HG02885 (cell line): Measurements from ENCODE around the gene METTL15.
"Not testable (repeated sequence)": the region's sequence is repeated elsewhere in the genome, so short reads cannot be mapped to it uniquely, and the experiment has no call there.

ENCODE experiments used
- ATAC-seq: cut with Tn5 transposase; IDR thresholded peaks from one replicate; pipeline ENCODE4 v1.9.1; 2021; ENCODE audit warnings: mild to moderate bottlenecking; ENCODE audit not compliant: unreplicated experiment, poor library complexity

Gene METTL15

DNA sequence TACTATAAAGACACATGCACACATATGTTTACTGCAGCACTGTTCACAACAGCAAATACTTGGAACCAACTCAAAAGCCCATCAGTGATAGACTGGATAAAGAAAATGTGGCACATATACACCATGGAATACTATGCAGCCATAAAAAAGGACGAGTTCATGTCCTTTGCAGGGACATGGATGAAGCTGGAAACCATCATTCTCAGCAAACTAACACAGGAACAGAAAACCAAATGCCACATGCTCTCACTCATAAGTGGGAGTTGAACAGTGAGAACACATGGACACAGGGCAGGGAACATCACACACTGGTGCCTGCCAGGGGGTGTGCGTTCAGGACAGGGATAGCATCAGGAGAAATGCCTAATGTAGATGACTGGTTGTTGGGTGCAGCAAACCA is 164.1 kb downstream of the METTL15 start:
- ATAC-seq, result not testable (repeated sequence)

DNA sequence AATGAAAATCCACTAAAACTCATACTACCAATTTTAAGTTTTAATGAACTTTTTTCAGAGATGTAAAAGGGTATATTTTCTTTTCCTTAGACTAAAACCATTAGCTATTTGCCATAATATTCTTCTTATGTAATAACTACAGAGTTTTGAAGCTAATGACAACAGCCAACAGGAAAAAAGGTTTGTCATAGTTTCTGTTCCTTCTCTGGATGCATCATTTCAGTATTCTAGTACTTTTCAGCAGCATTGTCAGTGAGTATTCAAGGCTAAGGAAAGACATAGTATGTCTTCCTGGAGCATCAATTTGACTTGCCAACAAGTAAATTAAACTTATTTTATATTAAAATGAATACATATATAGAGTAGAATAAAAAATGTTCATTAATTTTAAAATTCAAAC is 166.0 kb downstream of the METTL15 start:
- ATAC-seq, result no peak

DNA sequence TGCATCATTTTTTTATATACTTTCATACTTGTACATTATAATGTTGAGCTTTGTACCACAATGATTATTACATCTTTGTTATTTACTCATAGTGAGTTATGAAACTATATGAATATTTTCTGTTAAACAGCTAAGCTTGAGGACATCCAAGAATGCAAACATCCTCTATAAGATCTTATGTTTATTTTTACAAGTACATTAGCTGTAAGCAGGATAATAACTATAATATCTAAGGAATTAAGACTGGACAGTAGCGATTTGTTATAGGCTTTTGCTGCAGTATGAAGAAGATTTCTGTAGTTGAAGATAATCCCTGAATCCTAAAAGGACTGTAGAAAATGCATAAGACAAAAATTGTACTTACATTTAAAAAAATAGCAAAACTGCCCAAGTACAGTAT is 176.0 kb downstream of the METTL15 start:
- no peak for ATAC-seq

DNA sequence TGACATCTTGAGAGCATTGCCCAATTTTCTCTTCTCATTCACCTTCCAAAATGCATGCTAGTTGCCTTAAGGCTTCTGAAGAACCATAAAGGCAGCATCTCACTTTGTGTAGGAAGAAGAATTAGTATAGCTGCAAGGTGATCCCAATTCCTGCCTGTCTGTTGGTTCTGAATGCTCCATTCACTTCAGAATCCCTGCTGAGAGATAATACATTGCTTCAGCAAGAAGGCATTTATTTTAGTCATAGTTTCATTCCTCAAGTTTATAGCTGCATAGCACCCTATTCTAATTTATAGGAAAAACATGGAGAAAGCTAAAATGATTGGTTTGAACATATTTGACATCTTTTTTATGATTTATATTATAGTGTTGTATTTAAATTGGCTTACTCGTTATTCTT is 181.3 kb downstream of the METTL15 start:
- ATAC-seq, result no peak

DNA sequence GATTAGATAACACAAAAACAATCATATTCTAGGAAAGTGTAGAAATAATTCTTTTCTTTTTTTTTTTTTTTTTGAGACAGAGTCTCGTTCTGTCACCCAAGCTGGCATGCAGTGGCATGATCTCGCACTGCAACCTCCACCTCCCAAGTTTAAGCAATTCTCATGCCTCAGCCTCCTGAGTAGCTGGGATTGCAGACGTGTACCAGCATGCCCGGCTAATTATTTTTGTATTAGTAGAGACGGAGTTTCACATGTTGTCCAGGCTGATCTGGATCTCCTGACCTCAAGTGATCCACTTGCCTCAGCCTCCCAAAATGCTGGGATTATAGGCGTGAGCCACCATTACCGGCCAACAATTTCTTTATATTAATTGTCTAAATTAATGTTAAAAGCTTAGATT is 182.8 kb downstream of the METTL15 start:
- not testable (repeated sequence) for ATAC-seq

DNA sequence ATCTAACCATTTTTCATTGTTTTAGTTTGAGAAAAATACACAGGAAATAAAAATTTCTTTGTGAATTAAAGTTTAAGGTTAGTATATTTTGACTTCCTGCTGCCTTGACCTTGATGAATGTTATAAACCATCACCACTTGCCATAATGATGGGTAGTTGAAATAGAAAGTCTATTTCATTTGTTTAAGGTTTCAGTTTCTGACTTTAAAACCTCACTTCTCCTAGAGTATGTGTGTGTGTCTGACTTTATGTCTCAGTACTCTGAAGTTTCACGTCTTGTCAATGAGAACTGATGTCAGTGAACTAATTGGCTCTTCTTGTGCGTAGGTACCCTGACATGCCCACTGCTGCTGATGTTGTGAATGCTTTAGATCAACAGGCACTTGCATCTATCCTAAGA is 188.2 kb downstream of the METTL15 start:
- peak; percentile 98 for ATAC-seq

DNA sequence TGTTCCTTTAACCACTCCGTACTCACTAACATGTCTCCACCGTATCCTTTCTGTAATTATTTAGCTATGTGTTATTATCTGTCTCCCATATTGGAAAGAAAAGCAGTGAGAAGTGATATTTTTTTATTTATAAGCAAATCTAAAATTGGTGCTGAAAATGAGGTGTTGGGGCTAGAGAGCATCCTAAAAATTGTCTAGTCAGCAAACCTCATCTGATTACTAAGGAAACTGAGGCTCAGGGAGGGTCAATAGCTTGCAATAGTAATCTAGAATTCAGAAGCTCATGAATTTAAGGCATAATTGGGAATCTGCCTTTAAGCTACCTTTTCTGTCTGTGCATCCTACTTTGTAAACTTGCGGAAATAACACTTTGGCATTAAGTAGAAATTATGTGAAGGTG is 190.0 kb downstream of the METTL15 start:
- no peak for ATAC-seq

DNA sequence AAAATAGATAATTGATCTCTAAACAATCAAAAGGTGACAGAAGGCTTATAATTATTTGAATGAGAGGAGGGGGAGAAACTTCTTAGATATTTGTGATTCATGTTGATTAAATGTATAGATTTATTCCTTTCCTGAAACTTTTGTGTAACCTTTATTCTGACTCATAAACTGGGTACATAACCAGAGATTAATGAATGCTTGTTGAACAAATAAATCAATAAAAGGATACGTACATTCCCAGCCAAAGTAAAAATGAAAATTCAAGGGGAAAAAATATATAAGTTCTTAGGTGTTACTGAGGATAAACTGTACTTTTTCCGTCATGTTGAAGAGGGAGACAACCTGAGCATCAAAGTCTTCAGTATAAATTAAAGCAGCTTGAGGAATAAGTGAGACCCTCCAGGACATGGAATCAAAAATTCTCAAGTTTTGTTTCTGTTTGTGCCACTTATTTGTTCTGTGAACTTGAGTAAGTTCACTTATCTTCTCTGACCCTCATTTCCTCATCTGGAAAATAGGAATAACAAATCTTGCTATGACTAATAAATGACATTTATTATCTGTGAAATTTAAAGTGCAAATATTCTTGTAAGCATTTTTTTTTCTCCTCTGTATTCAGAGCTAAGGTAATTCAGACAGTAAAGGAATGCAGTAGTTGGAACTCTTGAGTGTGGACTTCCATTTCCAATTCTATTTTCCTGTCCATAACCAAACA is 195.4 kb downstream of the METTL15 start:
- no peak for ATAC-seq

DNA sequence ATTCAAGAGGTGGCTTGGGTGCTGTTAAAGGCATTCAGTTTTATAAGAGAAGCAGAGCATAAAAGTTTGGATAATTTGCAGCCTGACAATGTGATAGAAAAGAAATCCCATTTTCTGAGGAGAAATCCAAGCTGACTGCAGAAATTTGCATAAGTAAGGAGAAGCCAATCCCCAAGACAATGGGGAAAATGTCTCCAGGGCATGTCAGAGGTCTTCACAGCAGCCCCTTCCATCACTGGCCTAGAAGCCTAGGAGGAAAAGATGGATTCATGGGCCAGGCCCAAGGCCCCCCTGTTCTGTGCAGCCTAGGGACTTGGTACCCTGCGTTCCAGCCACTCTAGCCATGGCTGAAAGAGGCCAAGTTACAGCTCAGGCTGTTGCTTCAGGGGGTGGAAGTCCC is 207.3 kb downstream of the METTL15 start:
- ATAC-seq, result no peak

DNA sequence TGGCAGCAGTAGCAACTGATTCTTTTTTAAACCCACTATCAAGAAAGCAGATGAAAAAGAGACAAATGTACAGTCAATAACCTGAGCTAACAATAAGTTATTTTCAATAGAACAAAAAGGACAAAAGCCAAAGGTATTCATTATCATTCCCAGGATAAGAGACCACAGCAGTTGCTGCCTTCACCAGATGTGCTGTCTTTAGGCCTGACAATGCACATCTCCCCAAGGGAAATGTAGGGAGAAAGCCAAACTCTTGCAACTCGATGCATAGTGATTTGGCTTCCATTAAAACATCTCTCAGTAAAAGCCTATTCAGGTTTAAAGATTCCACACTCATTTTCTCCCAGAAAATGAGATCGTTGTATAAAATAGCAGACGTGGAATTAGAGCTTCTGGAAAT is 210.7 kb downstream of the METTL15 start:
- no peak for ATAC-seq

DNA sequence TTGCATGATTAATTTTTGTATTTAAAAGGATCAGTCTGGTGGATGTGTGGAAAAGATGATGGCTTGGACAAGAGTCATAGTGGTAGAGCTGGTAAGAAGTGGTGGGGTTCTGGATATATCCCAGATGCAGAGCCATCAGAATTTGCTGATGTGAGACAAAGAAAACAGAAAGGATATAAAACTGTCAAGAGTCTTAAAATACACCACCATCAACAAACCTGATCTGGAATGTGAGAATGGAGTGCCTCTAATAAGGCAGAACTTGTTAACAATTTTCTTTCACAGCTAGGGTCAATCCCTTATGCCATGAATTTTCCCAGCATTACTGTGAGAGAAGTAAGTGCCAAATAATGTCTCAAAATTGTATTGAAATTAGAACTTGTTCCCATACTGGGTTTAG is 215.4 kb downstream of the METTL15 start:
- ATAC-seq, result no peak

DNA sequence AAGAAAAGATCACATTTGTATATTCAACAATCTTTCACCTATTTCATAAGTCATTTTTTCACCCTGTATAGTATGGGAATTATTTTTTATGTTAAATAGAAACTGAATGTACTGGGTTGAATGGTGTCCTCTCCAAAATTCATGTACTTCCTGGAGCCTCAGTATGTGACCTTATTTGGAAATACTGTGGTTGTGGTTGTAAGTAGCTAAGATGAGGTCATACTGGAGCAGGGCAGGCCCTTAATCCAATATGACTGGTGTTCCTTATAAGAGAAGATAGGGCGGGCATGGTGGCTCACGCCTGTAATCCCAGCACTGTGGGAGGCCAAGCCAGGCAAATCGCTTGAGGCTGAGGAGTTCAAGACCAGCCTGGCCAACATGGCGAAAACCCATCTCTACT is 224.2 kb downstream of the METTL15 start:
- peak; percentile 49 for ATAC-seq

DNA sequence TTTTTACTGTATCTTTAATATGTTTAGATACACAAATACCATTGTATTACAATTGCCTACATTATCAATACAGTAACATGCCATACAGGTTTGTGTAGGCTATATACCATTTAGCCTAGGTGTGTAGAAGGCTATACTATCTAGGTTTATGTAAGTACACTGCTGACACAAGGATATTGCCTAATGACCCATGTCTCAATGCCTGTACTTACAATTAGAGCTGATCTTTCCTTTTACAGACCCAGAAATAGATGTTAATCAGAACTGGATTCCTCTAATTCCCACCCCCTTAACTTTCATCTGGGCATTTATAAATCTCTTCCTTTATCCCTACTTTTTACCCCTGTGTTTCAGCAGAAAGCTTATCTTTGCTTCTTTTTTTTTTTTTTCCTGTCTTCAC is 229.5 kb downstream of the METTL15 start:
- no peak for ATAC-seq

DNA sequence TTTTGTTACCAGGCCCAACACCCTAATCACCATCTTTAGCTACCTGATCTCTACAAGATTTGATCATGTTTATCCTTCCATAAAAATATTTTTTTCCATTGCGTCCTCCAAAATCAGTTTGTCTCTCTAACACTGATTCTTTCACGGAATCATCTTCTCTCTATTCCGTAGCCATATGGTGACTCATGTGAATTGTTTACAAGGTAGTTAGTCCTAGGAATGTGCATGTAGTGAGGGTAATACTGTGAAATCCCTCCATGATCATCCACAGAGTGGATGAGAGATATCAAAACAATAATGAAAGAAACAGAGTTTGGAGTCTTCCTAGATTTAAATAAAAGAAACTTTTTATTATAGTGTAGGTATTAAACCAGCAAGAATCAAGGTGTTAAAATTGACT is 230.2 kb downstream of the METTL15 start:
- no peak for ATAC-seq

DNA sequence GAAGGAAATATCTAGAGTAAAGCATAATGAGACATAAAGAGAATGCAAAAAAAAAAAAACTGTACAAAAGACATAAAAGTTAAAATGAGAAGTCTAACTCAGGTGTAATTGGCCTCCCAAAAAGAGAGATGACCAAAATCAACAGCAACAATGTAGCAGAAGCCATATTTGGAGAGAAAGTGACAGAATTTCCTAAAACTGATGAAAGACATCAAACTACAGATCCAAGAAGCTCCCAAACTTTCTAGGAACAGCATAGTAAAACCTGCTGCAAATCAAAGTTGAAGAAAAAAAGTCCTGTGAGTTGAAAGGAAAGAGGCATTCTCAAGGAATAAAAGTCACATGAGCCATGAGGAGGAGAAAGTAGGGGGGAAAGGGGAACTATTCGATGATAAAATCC is 231.3 kb downstream of the METTL15 start:
- ATAC-seq, result no peak

DNA sequence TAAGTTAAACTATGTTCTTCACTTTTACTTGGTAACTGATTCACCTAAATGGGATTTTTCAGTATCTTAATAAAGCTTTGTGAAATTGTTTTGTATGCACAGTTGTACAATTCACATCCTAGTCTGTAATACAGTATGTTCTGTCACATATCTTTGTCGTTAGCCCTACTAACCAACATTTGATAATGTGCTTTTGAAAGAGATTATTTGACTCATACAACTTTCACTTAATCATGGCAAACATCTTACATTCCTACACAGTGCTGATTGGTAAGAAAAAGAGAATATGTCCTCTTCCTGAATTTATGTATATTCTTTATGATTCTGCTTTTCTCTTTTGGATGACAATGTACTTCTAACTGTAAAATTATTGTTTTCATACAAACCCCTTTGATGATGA is 234.5 kb downstream of the METTL15 start:
- ATAC-seq, result no peak

DNA sequence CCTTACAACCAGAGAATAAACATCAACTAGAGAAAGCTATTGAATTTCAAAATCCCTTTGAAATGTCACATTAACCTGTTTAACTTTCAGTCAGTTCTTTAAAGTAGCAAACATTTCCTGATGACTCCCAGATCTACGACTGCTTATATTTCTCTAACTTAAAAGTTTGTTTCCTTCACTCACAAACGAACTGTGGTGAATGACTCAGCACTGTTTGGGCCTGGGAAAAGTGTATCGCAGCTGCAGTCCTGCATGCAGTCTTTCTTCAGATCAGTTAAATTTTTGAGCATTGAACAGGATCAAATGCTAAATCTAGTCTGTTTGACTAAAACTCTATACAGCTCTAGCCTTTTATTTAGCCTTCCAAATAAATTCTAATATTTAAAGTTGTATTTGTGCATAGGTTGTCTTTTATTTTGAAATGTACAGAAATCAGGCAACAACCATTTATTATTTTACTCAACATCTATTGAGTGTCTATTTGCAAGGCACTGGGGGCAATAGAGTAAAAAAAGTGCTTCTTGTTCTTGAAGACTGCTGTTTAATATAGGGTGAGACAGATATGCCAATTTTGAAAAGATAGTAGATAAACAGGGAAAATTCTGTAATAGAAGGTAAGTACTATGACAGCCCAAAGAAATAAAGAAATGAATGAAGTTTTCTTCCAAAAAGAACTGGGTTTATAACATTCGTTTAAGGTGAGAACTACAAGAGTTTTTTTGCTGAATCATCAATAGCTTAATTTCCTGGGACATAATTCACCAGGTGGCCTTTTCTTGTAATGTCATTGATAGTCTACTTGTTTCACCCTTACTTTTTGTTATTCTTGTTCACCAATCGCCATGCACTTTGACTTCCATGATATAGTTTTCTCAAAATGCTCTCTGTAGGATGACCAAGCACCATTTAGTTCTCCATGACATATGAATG is 235.4 kb downstream of the METTL15 start:
- peak; percentile 56 for ATAC-seq

DNA sequence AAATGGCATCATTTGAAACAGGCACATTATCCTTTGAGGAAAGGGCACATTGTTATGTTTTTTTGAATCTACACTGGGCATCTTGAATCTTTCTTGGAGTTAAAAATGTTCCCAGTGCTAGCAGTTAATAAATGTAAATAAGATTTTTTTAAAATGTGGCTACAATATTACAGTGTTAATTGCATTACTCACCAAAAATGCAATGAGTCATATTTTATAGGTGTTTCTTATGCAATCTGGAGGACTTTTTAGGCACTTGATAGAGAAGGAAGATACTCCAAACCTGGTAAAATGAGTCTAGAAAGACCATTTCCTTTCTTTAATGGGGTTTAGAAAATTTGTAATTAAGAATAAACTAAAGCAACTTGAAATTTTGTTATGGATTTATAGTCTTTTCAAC is 238.0 kb downstream of the METTL15 start:
- ATAC-seq, result no peak

DNA sequence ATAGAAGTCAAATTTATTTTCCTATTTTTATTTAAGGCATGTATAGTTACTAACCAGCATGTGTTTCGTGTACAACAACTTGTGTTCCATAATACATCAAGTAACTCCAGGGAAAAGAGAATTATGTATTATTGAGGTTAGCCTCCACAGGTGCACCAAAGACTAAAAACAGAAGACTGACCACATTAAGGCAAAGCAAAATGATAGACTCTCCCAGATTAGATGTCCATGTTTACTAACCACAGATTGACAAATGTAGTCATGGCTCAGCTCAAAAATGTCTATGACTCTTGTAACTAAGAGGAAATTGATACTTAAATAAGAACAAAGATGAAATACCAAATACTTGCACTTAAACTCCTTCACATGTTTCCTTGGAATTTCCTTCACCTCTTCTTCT is 238.5 kb downstream of the METTL15 start:
- no peak for ATAC-seq

DNA sequence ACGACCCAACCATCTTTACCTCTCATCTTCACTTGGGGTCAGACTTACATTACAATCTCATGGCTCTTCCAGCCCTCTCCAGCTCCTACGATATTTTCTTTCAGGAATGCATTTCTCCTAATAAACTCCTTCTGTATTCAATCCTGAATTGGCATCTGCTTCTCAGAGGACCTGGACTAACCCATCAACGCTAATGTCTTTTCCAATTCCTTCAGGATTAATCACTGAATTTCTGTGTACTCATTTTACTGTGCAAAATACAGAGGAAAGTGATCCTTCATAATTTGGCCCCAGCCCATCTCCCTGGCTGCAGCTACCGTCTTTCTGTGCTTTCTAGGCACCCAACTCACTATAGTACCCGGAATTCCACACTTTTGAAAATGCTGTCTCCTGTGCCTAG is 239.2 kb downstream of the METTL15 start:
- ATAC-seq, result no peak

DNA sequence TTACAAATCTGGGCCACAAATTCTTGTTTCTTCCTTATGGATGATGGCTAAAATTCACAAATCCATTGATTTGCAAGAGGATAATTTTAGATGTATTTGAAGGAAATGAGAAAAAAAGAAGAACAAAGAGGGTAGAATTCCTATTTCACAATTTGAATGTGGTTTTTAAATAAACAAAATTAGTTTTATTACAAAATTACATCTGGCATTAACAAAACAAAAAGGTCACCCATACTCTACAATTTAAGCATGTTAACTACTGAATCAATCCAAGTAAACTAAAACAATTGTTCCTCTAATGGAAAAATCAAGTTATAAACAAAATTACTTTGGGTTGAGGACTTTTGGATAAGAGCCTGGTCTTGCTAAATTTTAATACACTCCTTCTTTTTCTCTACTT is 242.0 kb downstream of the METTL15 start:
- ATAC-seq, result no peak

DNA sequence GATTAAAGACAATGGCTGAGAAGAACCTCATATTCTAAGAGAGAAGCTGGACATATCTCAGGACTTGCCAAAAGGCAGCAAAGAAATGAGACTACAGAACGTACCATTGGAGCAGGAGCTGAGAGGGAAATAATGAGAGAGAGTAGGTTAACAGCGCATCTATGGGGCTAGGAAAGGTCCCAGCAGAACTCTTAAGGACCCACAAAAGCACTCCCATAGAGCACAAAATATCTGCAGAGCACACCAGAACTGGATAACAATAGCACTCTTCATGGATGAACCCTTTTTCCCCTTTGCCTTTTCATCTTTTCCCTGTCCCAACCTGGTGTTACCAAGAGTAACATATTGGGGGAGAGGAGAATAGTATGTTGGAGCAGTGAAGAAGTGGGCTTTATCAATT is 245.8 kb downstream of the METTL15 start:
- ATAC-seq, result no peak
